HCT116 (cell line): ENCODE measurements around the gene CSH2. TPM values are rescaled to one million over a fixed set of nuclear protein-coding genes. Genes with fewer than 3 reads are reported as not detected.

Experiments used
- ATAC-seq: fragments of 200-7000 bp; cut with Tn5 transposase; 2 replicates; pipeline ENCODE4 v1.9.1; 2020; ENCODE audit warnings: mild to moderate bottlenecking, moderate library complexity
- BruUV-seq: library from RNA; stranded (reverse); fragments of 400-500 nt; replicated peaks from 2 replicates; lab custom pipeline; 2021; lab: Mats Ljungman, UMichigan
- CTCF ChIA-PET: fragments of 300-600 bp; sonication (Branson Sonifier 250); formaldehyde crosslinking; loops from one replicate; lab custom pipeline; 2021; ENCODE audit warnings: antibody characterized with exemption; lab: Charles Lee
- POLR2A ChIA-PET: fragments of 300-600, 350-600 bp; sonication (Branson Sonifier 250); formaldehyde crosslinking; loops from one replicate; lab custom pipeline; 2021; ENCODE audit warnings: antibody characterized with exemption; lab: Charles Lee
- RAD21 ChIA-PET, 2 experiments: fragments of 300-600 bp; sonication (Branson Sonifier 250); formaldehyde crosslinking; loops; one replicate each; lab custom pipeline; 2023; ENCODE audit warnings: low total read pairs in 2 of 2; ENCODE audit not compliant: uncharacterized antibody in 2 of 2, unreplicated experiment in 2 of 2, low non-redundant PET in 1 of 2; lab: Charles Lee
- DNase-seq: peaks from one replicate; pipeline ENCODE4 v3.0.0-alpha.2; 2010; ENCODE audit warnings: low read depth, low spot score
- H2AFZ ChIP-seq: fragments of 200-600 bp; shearing (Covaris generic), sonication (generic); 2 replicates; pipeline ENCODE4 v1.6.1; 2017; ENCODE audit warnings: low read depth, mixed run types, mixed read lengths, antibody characterized with exemption, low read length; ENCODE audit not compliant: poor library complexity, severe bottlenecking
- H3K27ac ChIP-seq: 2 replicates; pipeline ENCODE4 v1.5.1; 2012; ENCODE audit warnings: low read depth, low read length
- H3K27me3 ChIP-seq: fragments of 200-600 bp; sonication (generic); 2 replicates; pipeline ENCODE4 v1.6.1; 2016; ENCODE audit warnings: mixed run types, low read length, mixed read lengths; ENCODE audit not compliant: insufficient read depth
- H3K36me3 ChIP-seq, 2 experiments: fragments of 200-500 bp in 1 of 2; fragments of 200-600 bp in 1 of 2; sonication (Bioruptor generic) in 1 of 2; sonication (generic) in 1 of 2; 2 replicates each; pipeline versions ENCODE4 v1.5.1 to v1.6.1; 2014 to 2016; ENCODE audit warnings: low read length in 2 of 2, inconsistent platforms in 1 of 2, mixed read lengths in 1 of 2, mixed run types in 1 of 2; ENCODE audit not compliant: insufficient read depth in 2 of 2, control insufficient read depth in 1 of 2
- H3K4me1 ChIP-seq, 2 experiments: fragments of 200-600 bp in 1 of 2; sonication (generic) in 1 of 2; 2 replicates each; pipeline versions ENCODE4 v1.5.1 to v1.6.1; 2012 to 2017; ENCODE audit warnings: low read length in 2 of 2, inconsistent platforms in 1 of 2, mild to moderate bottlenecking in 1 of 2, mixed read lengths in 1 of 2, mixed run types in 1 of 2, moderate library complexity in 1 of 2; ENCODE audit not compliant: insufficient read depth in 2 of 2, control insufficient read depth in 1 of 2
- H3K4me2 ChIP-seq: fragments of 200-600 bp; sonication (generic); 2 replicates; pipeline ENCODE4 v1.6.1; 2017; ENCODE audit warnings: mixed run types, low read length, mixed read lengths
- H3K4me3 ChIP-seq, 2 experiments: fragments of 200-600 bp in 1 of 2; sonication (generic) in 1 of 2; replicated peaks in 1 of 2; 2 replicates each; pipeline ENCODE4 v1.5.1; 2011 to 2016; ENCODE audit warnings: low read length in 2 of 2, control low read depth in 1 of 2, low read depth in 1 of 2, mild to moderate bottlenecking in 1 of 2, mixed read lengths in 1 of 2, mixed run types in 1 of 2
- H3K79me2 ChIP-seq: fragments of 200-600 bp; sonication (generic); 2 replicates; pipeline ENCODE4 v1.6.1; 2017; ENCODE audit warnings: mild to moderate bottlenecking, mixed run types, low read length, moderate library complexity, mixed read lengths; ENCODE audit not compliant: insufficient read depth
- H3K9ac ChIP-seq: fragments of 200-600 bp; sonication (generic); 2 replicates; pipeline ENCODE4 v1.6.1; 2016; ENCODE audit warnings: low read length, mixed read lengths
- H3K9me2 ChIP-seq: fragments of 200-600 bp; sonication (generic), shearing (Covaris generic); 2 replicates; pipeline ENCODE4 v1.6.1; 2017; ENCODE audit warnings: mixed run types, mild to moderate bottlenecking, moderate library complexity; ENCODE audit not compliant: insufficient read depth
- H3K9me3 ChIP-seq, 2 experiments: fragments of 200-500 bp in 1 of 2; fragments of 200-600 bp in 1 of 2; sonication (Bioruptor generic) in 1 of 2; sonication (generic) in 1 of 2; 2 replicates each; pipeline ENCODE4 v1.6.1; 2014 to 2017; ENCODE audit warnings: low read length in 2 of 2, mixed read lengths in 2 of 2, inconsistent platforms in 1 of 2, low read depth in 1 of 2, mild to moderate bottlenecking in 1 of 2, mixed run types in 1 of 2, moderate library complexity in 1 of 2; ENCODE audit not compliant: control insufficient read depth in 1 of 2, insufficient read depth in 1 of 2
- H4K20me1 ChIP-seq: fragments of 200-600 bp; sonication (generic), shearing (Covaris generic); 2 replicates; pipeline ENCODE4 v1.6.1; 2017; ENCODE audit warnings: mixed run types, mild to moderate bottlenecking, moderate library complexity; ENCODE audit not compliant: insufficient read depth
- ATF3 ChIP-seq: IDR thresholded peaks from 2 replicates; pipeline ENCODE4 v1.6.1; 2012
- CBX3 ChIP-seq: IDR thresholded peaks from 2 replicates; pipeline ENCODE4 v1.6.1; 2012; ENCODE audit warnings: low read depth
- CEBPB ChIP-seq: IDR thresholded peaks from 2 replicates; pipeline ENCODE4 v1.6.1; 2012; ENCODE audit warnings: low read depth
- CTCF ChIP-seq, 3 experiments: fragments of 200-600 bp in 1 of 3; sonication (generic) in 1 of 3; IDR thresholded peaks in 2 of 3; conservative IDR thresholded peaks in 1 of 3; 2 replicates each; pipeline ENCODE4 v1.5.1; 2012 to 2017; ENCODE audit warnings: low read depth in 2 of 3, low read length in 2 of 3, antibody characterized with exemption in 1 of 3, borderline replicate concordance in 1 of 3, control low read depth in 1 of 3, mild to moderate bottlenecking in 1 of 3, mixed read lengths in 1 of 3, mixed run types in 1 of 3, moderate library complexity in 1 of 3; ENCODE audit not compliant: insufficient read depth in 1 of 3
- EGR1 ChIP-seq: IDR thresholded peaks from 2 replicates; pipeline ENCODE4 v1.6.1; 2012; ENCODE audit warnings: low read depth
- ELF1 ChIP-seq: IDR thresholded peaks from 2 replicates; pipeline ENCODE4 v1.6.1; 2012; ENCODE audit warnings: low read depth, borderline replicate concordance
- FOSL1 ChIP-seq: IDR thresholded peaks from 2 replicates; pipeline ENCODE4 v1.6.1; 2012; ENCODE audit warnings: low read depth
- MAX ChIP-seq: IDR thresholded peaks from 2 replicates; pipeline ENCODE4 v1.6.1; 2012
- POLR2A ChIP-seq: IDR thresholded peaks from 2 replicates; pipeline ENCODE4 v1.7.0; 2011; ENCODE audit warnings: borderline replicate concordance; ENCODE audit not compliant: insufficient read depth, insufficient read length; ENCODE audit errors: extremely low read depth
- POLR2AphosphoS5 ChIP-seq: IDR thresholded peaks from 2 replicates; pipeline ENCODE4 v1.6.1; 2011; ENCODE audit warnings: mild to moderate bottlenecking, low read depth, low read length, moderate library complexity
- RAD21 ChIP-seq: IDR thresholded peaks from 2 replicates; pipeline ENCODE4 v1.6.1; 2012; ENCODE audit warnings: low read depth, mild to moderate bottlenecking
- SIN3A ChIP-seq: IDR thresholded peaks from 2 replicates; pipeline ENCODE4 v1.6.1; 2012; ENCODE audit warnings: low read depth
- SP1 ChIP-seq: IDR thresholded peaks from 2 replicates; pipeline ENCODE4 v1.6.1; 2012; ENCODE audit warnings: low read depth
- TCF7L2 ChIP-seq: IDR thresholded peaks from 2 replicates; pipeline ENCODE4 v1.7.0; 2011; ENCODE audit warnings: borderline replicate concordance, inconsistent platforms; ENCODE audit not compliant: insufficient read depth, insufficient read length; ENCODE audit errors: extremely low read depth
- YY1 ChIP-seq: IDR thresholded peaks from 2 replicates; pipeline ENCODE4 v1.6.1; 2011; ENCODE audit warnings: low read length, low read depth, moderate library complexity, mild to moderate bottlenecking; ENCODE audit not compliant: insufficient replicate concordance; ENCODE audit errors: extremely low read depth
- ZFX ChIP-seq: fragments of 450-650 bp; IDR thresholded peaks from 2 replicates; pipeline ENCODE4 v1.6.1; 2017
- intact Hi-C: fragments of 100-400 bp; cut with micrococcal nuclease; formaldehyde crosslinking; loops from 2 replicates; pipeline ENCODE4 v1.10.0; 2022
- total RNA-seq: library from RNA; stranded (reverse); gene quantifications from one replicate; pipeline ENCODE4 v1.2.1, GENCODE V29; 2021; ENCODE audit not compliant: unreplicated experiment

CSH2 gene
- total RNA-seq, 1 experiment from 2014 or later: not detected

GRCh38 chr17:63835167-63835720 lies 38.2 kb downstream of the CSH2 start:
- no TSS peak for BruUV-seq
- H3K9ac ChIP-seq: no peak overlapping the region
- no peaks in the 10 kb centered on the region for H4K20me1 ChIP-seq
- peaks cover 21 to 30% of the 10 kb centered on the region in 2 experiments for H3K4me1 ChIP-seq
- ChIA-PET CTCF (interaction anchor here (1.0 to 1.9 kb wide), 9 partner anchors 9 to 409 kb away, joined by 3 to 10 read pairs (median 4); partner anchors contain the start of gene MAP3K3), POLR2A (no interaction called here), RAD21 (interaction anchor here in 1 of 2 experiments (0.7 kb wide), 1 partner anchor 23 kb away, joined by 4 read pairs; no protein-coding TSS in a partner anchor)
- no peaks in the 10 kb centered on the region for H3K9me3 ChIP-seq
- TF ChIP-seq POLR2A (no peak), POLR2AphosphoS5 (no peak), MAX (no peak), YY1 (no peak), SIN3A (no peak), TCF7L2 (no peak)
- peak overlapping the region; percentile 21 for H3K27ac ChIP-seq
- intact Hi-C loops: loop anchor here (1.0 to 2.0 kb wide), 2 partner anchors 92 to 410 kb away; no protein-coding TSS in a partner anchor
- H2AFZ ChIP-seq: no peak overlapping the region
- H3K9me2 ChIP-seq: no peaks in the 10 kb centered on the region
- DNase-seq (no peak), ATAC-seq (no peak)
- H3K4me3 ChIP-seq: no peak overlapping the region
- peaks cover 48 to 71% of the 10 kb centered on the region in 2 experiments for H3K36me3 ChIP-seq
- H3K79me2 ChIP-seq: peaks cover 66% of the 10 kb centered on the region
- 0 out of 2 replicates have a peak overlapping the region, but pooled peaks have one; percentile 0 for H3K4me2 ChIP-seq
- no peaks in the 10 kb centered on the region for H3K27me3 ChIP-seq

GRCh38 chr17:63834431-63835166 lies 38.9 kb downstream of the CSH2 start:
- Histone ChIP-seq H2AFZ (no peak overlapping the region), H3K79me2 (peaks cover 66% of the 10 kb centered on the region), H3K36me3 (peaks cover 55 to 77% of the 10 kb centered on the region in 2 experiments), H4K20me1 (no peaks in the 10 kb centered on the region), H3K9ac (peak overlapping the region; percentile 3; the same call in 1 of the 2 replicates), H3K27me3 (no peaks in the 10 kb centered on the region), H3K4me2 (0 out of 2 replicates have a peak overlapping the region, but pooled peaks have one; percentile 0), H3K27ac (peak overlapping the region; percentile 22), H3K9me3 (no peaks in the 10 kb centered on the region), H3K4me3 (no peak overlapping the region), H3K9me2 (no peaks in the 10 kb centered on the region), H3K4me1 (peaks cover 15 to 23% of the 10 kb centered on the region in 2 experiments)
- no TSS peak for BruUV-seq
- ATAC-seq (peak; percentile 87), DNase-seq (peak; percentile 83)
- ChIA-PET CTCF (interaction anchor here (0.7 to 1.9 kb wide), 14 partner anchors 8 to 409 kb away, joined by 3 to 10 read pairs (median 3); partner anchors contain the start of genes CCDC47 and MAP3K3), RAD21 (no interaction called here), POLR2A (no interaction called here)
- intact Hi-C loops: loop anchor here (1.0 to 2.0 kb wide), 2 partner anchors 92 to 409 kb away; no protein-coding TSS in a partner anchor
- TF ChIP-seq SP1 (no peak), ZFX (no peak), CBX3 (no peak), YY1 (peak; percentile 63), EGR1 (no peak; the same call in 1 of the 2 replicates), ELF1 (no peak), TCF7L2 (no peak), CTCF (IDR thresholded peaks at IDR 0.05 in 2 of 3, conservative IDR thresholded peaks at IDR 0.05 in 1 of 3; ENCODE audit: borderline replicate concordance in 1 of 3, insufficient read depth in 1 of 3, low read depth in 2 of 3, low read length in 2 of 3) (peak; percentile 94 to 99 (median 97)), FOSL1 (no peak), RAD21 (no peak; the same call in 1 of the 2 replicates), CEBPB (no peak), SIN3A (no peak), POLR2AphosphoS5 (peak; percentile 59; the same call in 1 of the 2 replicates), ATF3 (no peak)
